Hepatocyte (in vitro differentiated cells): ENCODE data around the gene CCDC73. TPM values are rescaled to one million over a fixed set of nuclear protein-coding genes. Genes with fewer than 3 reads are reported as not detected.

Experiments
- DNase-seq: peaks from one replicate; pipeline ENCODE4 v3.0.0-alpha.2; 2016; ENCODE audit warnings: low spot score
- H2AFZ ChIP-seq: fragments of 200-600 bp; sonication (generic); 2 replicates; pipeline ENCODE4 v1.6.0; 2016; ENCODE audit warnings: antibody characterized with exemption, mild to moderate bottlenecking
- H3K27ac ChIP-seq: fragments of 200-600 bp; sonication (generic); 2 replicates; pipeline ENCODE4 v1.5.1; 2016; ENCODE audit warnings: mild to moderate bottlenecking
- H3K27me3 ChIP-seq: fragments of 200-600 bp; sonication (generic); 2 replicates; pipeline ENCODE4 v1.6.1; 2016
- H3K36me3 ChIP-seq: fragments of 200-600 bp; sonication (generic); replicated peaks from 2 replicates; pipeline ENCODE4 v1.5.1; 2016; ENCODE audit warnings: low read depth; ENCODE audit not compliant: insufficient read depth
- H3K4me1 ChIP-seq: fragments of 200-600 bp; sonication (generic); 2 replicates; pipeline ENCODE4 v1.5.1; 2016; ENCODE audit warnings: mild to moderate bottlenecking, moderate library complexity; ENCODE audit not compliant: insufficient read depth
- H3K4me2 ChIP-seq: fragments of 200-600 bp; sonication (generic); 2 replicates; pipeline ENCODE4 v1.6.0; 2016
- H3K4me3 ChIP-seq: fragments of 200-600 bp; sonication (generic); 2 replicates; pipeline ENCODE4 v1.5.1; 2016; ENCODE audit warnings: mild to moderate bottlenecking
- H3K79me2 ChIP-seq: fragments of 200-600 bp; sonication (generic); 2 replicates; pipeline ENCODE4 v1.6.0; 2017; ENCODE audit warnings: mild to moderate bottlenecking
- H3K9me2 ChIP-seq: fragments of 200-600 bp; sonication (generic); replicated peaks from 2 replicates; pipeline ENCODE4 v1.6.0; 2017; ENCODE audit warnings: mild to moderate bottlenecking; ENCODE audit not compliant: insufficient read depth
- H3K9me3 ChIP-seq: fragments of 200-600 bp; sonication (generic); 2 replicates; pipeline ENCODE4 v1.5.1; 2016; ENCODE audit warnings: low read depth, mild to moderate bottlenecking
- H4K20me1 ChIP-seq: fragments of 200-600 bp; sonication (generic); 2 replicates; pipeline ENCODE4 v1.6.0; 2016; ENCODE audit warnings: mild to moderate bottlenecking; ENCODE audit not compliant: insufficient read depth, poor library complexity, severe bottlenecking
- CTCF ChIP-seq: fragments of 200-600 bp; sonication (generic); IDR thresholded peaks from 2 replicates; pipeline ENCODE4 v1.5.1; 2016; ENCODE audit warnings: antibody characterized with exemption, mild to moderate bottlenecking; ENCODE audit not compliant: poor library complexity
- EZH2 ChIP-seq: fragments of 200-600 bp; sonication (generic); IDR thresholded peaks from 2 replicates; pipeline ENCODE4 v1.6.1; 2016; ENCODE audit warnings: antibody characterized with exemption, mild to moderate bottlenecking, borderline replicate concordance
- EZH2phosphoT487 ChIP-seq: fragments of 200-600 bp; sonication (generic); IDR thresholded peaks from one replicate; pipeline ENCODE4 v1.6.1; 2018; ENCODE audit warnings: antibody characterized with exemption, mild to moderate bottlenecking, low read depth, moderate library complexity; ENCODE audit not compliant: unreplicated experiment, severe bottlenecking
- WGBS: methylation state at CpG from one replicate; pipeline ENCODE4 v1.1.6; 2016; ENCODE audit warnings: low lambda C conversion rate; ENCODE audit errors: missing lambda C conversion rate; 5-methylcytosine and 5-hydroxymethylcytosine counted together
- polyA plus RNA-seq: library from polyadenylated mRNA; unstranded; fragments of >200 nt; fragmentation: Nextera tagmentation; extraction: Ambion mirVana; gene quantifications from 2 replicates; pipeline ENCODE4 v1.2.1, GENCODE V29; 2016
- total RNA-seq: library from RNA; depleted of rRNA; stranded (reverse); fragments of >200 nt; gene quantifications from 2 replicates; pipeline ENCODE4 v1.2.3, GENCODE V29; 2014

The CCDC73 gene
- total and polyA plus RNA-seq, 2 experiments from 2014 or later = 0.03 TPM; not detected in 1

GRCh38 chr11:32574421-32574820, 220.0 kb downstream of the CCDC73 start:
- H3K79me2 ChIP-seq = no peaks in the 10 kb centered on the region
- no peak overlapping the region for H3K4me3 ChIP-seq
- H3K27ac ChIP-seq = no peak overlapping the region
- H3K4me1 ChIP-seq = no peaks in the 10 kb centered on the region
- H4K20me1 ChIP-seq = no peaks in the 10 kb centered on the region
- H2AFZ ChIP-seq = no peak overlapping the region
- no peaks in the 10 kb centered on the region for H3K9me3 ChIP-seq
- no peak overlapping the region for H3K4me2 ChIP-seq
- TF ChIP-seq CTCF (no peak), EZH2 (no peak), EZH2phosphoT487 (no peak)
- DNase-seq = no peak
- H3K36me3 ChIP-seq = no peaks in the 10 kb centered on the region
- no peaks in the 10 kb centered on the region for H3K9me2 ChIP-seq
- WGBS = 61% methylated on average over 4 of the region's 4 CpGs
- H3K27me3 ChIP-seq = peaks cover 3% of the 10 kb centered on the region

DNA sequence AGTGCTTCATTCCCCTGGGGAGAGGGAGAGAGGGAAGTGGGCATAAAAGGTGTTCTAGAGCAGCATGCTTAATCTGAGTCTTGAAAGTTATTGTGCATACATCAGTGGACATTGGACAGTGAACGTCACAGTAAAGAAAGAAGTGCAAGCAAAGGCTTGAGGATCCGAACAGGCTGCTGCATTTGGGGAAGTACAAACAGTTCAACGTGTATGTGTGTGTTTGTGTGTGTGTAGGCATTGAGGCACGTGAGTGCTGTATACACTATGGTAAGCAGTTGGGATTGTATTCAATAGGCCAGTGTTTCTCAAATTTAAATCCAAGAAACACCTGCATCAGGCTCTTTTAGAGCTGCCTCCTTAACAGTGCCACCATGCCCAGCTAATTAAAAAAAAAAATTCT, 221.2 kb downstream of the CCDC73 start:
- Histone ChIP-seq H3K4me1 (no peaks in the 10 kb centered on the region), H3K79me2 (no peaks in the 10 kb centered on the region), H4K20me1 (no peaks in the 10 kb centered on the region), H3K36me3 (no peaks in the 10 kb centered on the region), H3K9me2 (no peaks in the 10 kb centered on the region), H3K27me3 (peaks cover 3% of the 10 kb centered on the region), H3K9me3 (no peaks in the 10 kb centered on the region), H3K27ac (no peak overlapping the region), H2AFZ (no peak overlapping the region), H3K4me3 (no peak overlapping the region), H3K4me2 (no peak overlapping the region)
- 81% methylated on average over 4 of the region's 4 CpGs for WGBS
- TF ChIP-seq EZH2 (no peak), EZH2phosphoT487 (no peak), CTCF (no peak)
- DNase-seq = no peak

- H3K27me3 ChIP-seq = peaks cover 3% of the 10 kb centered on the region
- no peaks in the 10 kb centered on the region for H3K79me2 ChIP-seq
- H3K4me3 ChIP-seq = no peak overlapping the region
- TF ChIP-seq CTCF = no peak
- H3K36me3 ChIP-seq = no peaks in the 10 kb centered on the region
- 53% methylated on average over 10 of the region's 10 CpGs for WGBS
- H3K9me2 ChIP-seq = no peaks in the 10 kb centered on the region
- DNase-seq = no peak
- no peak overlapping the region for H3K4me2 ChIP-seq
- no peak overlapping the region for H2AFZ ChIP-seq
- no peaks in the 10 kb centered on the region for H3K4me1 ChIP-seq
- no peak overlapping the region for H3K27ac ChIP-seq
- no peaks in the 10 kb centered on the region for H4K20me1 ChIP-seq
- H3K9me3 ChIP-seq = no peaks in the 10 kb centered on the region
Observed at GRCh38 chr11:32571039-32571438, 223.4 kb downstream of the CCDC73 start.

- Histone ChIP-seq H3K4me3 (no peak overlapping the region), H3K4me2 (no peak overlapping the region)
- TF ChIP-seq EZH2 (no peak), CTCF (no peak), EZH2phosphoT487 (no peak)
Observed at GRCh38 chr11:32569313-32569881, 225.1 kb downstream of the CCDC73 start.

More at GRCh38 chr11:32569313-32569881, 225.1 kb downstream of the CCDC73 start:
- H2AFZ ChIP-seq = no peak overlapping the region
- H3K79me2 ChIP-seq = no peaks in the 10 kb centered on the region
- H4K20me1 ChIP-seq = no peaks in the 10 kb centered on the region
- no peaks in the 10 kb centered on the region for H3K4me1 ChIP-seq
- no peaks in the 10 kb centered on the region for H3K36me3 ChIP-seq
- H3K9me2 ChIP-seq = no peaks in the 10 kb centered on the region
- H3K27me3 ChIP-seq = peaks cover 3% of the 10 kb centered on the region
- DNase-seq = no peak
- H3K9me3 ChIP-seq = no peaks in the 10 kb centered on the region
- H3K27ac ChIP-seq = no peak overlapping the region
- WGBS = 81% methylated on average over 2 of the region's 4 CpGs
